ENCODE results near the gene SORBS1.
A peak's percentile ranks its signal among the peaks of the same experiment; 100 is the strongest.

SORBS1 gene

GRCh38 chr10:95532536-95532935, 28.6 kb downstream of the SORBS1 start:
- CTCF ChIA-PET, result interaction anchor here (1.4 kb wide), 1 partner anchor 69 kb away, joined by 3 read pairs; no protein-coding TSS in a partner anchor
- POLR2A ChIA-PET, result no interaction called here
- no peak for DNase-seq (ENCODE audit: extremely low spot score)
- TF ChIP-seq CTCF (IDR thresholded peaks at IDR 0.05; ENCODE audit: control extremely low read depth, extremely low read depth, low read depth, missing control alignments), result no peak

GRCh38 chr10:95531994-95532399, 29.2 kb downstream of the SORBS1 start:
- CTCF ChIA-PET, result interaction anchor here (1.4 kb wide), 1 partner anchor 70 kb away, joined by 3 read pairs; no protein-coding TSS in a partner anchor
- POLR2A ChIA-PET, result interaction anchor here (0.6 kb wide), 1 partner anchor 144 kb away, joined by 4 read pairs; no protein-coding TSS in a partner anchor
- no peak for TF ChIP-seq CTCF (IDR thresholded peaks at IDR 0.05; ENCODE audit: control extremely low read depth, extremely low read depth, low read depth, missing control alignments)
- peak; percentile 22 for DNase-seq (ENCODE audit: extremely low spot score)

DNA sequence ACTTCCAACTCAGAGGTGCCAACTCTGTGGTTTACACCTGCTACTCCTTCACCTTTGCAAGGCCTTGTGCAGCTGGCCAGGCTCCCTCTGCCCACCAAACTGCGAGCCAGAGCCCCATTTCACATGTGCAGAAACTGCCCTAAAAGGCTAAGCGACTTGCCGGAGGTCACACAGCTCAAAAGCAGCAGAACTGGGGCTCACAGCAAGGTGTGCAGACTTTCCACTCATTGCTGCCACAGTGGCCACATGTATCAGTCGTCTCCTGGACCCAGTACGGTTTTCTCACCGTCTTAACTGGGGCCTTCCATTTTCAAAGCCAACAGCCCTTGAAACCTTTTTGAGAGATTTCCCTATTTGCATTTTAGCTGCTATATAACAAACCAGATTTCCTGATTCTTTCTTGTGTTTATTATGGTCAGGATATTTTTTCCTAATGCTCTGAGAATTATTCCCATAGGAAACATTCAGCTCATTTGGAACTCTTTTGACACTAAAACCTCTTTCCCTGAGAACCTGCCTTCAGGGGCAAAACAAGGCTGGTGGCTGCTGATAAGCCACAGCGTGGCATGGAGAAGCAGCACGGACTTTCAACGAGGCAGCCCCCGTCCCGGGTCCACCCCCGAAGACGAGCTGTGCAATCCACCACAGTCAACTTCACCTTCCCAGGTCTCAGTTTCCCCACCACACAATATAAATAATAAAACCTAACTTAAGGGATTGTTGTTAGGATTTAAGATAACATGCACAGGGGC, 29.9 kb downstream of the SORBS1 start:
- ChIA-PET POLR2A (interaction anchor here (0.6 kb wide), 1 partner anchor 143 kb away, joined by 4 read pairs; no protein-coding TSS in a partner anchor), CTCF (interaction anchor here (0.8 to 1.7 kb wide), 3 partner anchors 11 to 71 kb away, joined by 3 read pairs; no protein-coding TSS in a partner anchor)
- no peak for TF ChIP-seq CTCF (IDR thresholded peaks at IDR 0.05; ENCODE audit: control extremely low read depth, extremely low read depth, low read depth, missing control alignments)
- no peak for DNase-seq (ENCODE audit: extremely low spot score)

DNA sequence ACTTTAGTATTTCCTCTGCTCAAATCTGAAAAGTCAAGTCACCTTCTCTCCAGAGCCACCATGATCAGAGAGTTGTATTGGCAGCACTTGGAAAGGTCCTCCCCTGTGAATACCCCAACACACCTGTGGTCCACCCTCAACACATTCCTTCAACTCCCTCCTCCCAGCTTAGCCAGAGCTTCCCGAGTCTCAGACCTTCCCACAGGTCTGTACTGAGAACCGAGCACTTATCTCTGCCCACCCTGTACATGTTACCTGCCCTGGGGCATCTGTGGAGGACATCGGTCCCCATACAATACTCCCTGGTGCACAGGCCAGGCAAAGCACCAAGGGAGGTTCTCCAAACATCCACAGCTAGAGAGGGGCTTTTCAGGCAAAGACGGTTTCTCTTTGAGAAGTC, 30.6 kb downstream of the SORBS1 start:
- ChIA-PET POLR2A (no interaction called here), CTCF (interaction anchor here (0.8 to 1.7 kb wide), 2 partner anchors 10 to 26 kb away, joined by 3 read pairs; no protein-coding TSS in a partner anchor)
- DNase-seq (ENCODE audit: extremely low spot score), result no peak
- TF ChIP-seq CTCF (IDR thresholded peaks at IDR 0.05; ENCODE audit: control extremely low read depth, extremely low read depth, low read depth, missing control alignments), result no peak

DNA sequence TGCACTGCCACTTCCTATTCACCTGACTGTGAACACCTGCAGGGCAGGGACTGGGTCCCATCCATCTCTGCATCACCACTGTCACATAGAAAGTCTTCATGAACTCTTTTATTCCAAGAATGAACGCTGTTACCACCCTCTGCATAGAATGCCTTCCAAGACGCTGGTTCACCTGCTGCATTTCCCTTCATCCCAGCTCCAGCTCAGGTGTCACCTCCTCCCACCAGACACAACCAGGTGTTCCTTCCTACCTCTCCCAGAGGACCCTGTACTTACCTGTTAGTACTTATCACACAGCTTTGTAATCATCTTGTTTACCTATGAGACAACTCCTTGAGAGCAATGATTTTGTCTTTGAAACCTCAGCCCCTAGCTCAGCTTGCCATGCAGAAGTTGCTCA, 31.1 kb downstream of the SORBS1 start:
- ChIA-PET POLR2A (no interaction called here), CTCF (interaction anchor here (1.2 to 1.7 kb wide), 2 partner anchors 25 to 99 kb away, joined by 3 read pairs; no protein-coding TSS in a partner anchor)
- TF ChIP-seq CTCF (IDR thresholded peaks at IDR 0.05; ENCODE audit: control extremely low read depth, extremely low read depth, low read depth, missing control alignments), result no peak
- no peak for DNase-seq (ENCODE audit: extremely low spot score)

GRCh38 chr10:95526044-95526443, 35.1 kb downstream of the SORBS1 start:
- TF ChIP-seq CTCF (IDR thresholded peaks at IDR 0.05; ENCODE audit: control extremely low read depth, extremely low read depth, low read depth, missing control alignments), result no peak
- ChIA-PET CTCF (interaction anchor here (1.9 kb wide), 1 partner anchor 10 kb away, joined by 5 read pairs; no protein-coding TSS in a partner anchor), POLR2A (no interaction called here)

More at GRCh38 chr10:95526044-95526443, 35.1 kb downstream of the SORBS1 start:
- DNase-seq (ENCODE audit: extremely low spot score), result no peak
